ENCODE results near the gene SMIM41.
A peak's percentile ranks its signal among the peaks of the same experiment; 100 is the strongest.

The SMIM41 gene

DNA sequence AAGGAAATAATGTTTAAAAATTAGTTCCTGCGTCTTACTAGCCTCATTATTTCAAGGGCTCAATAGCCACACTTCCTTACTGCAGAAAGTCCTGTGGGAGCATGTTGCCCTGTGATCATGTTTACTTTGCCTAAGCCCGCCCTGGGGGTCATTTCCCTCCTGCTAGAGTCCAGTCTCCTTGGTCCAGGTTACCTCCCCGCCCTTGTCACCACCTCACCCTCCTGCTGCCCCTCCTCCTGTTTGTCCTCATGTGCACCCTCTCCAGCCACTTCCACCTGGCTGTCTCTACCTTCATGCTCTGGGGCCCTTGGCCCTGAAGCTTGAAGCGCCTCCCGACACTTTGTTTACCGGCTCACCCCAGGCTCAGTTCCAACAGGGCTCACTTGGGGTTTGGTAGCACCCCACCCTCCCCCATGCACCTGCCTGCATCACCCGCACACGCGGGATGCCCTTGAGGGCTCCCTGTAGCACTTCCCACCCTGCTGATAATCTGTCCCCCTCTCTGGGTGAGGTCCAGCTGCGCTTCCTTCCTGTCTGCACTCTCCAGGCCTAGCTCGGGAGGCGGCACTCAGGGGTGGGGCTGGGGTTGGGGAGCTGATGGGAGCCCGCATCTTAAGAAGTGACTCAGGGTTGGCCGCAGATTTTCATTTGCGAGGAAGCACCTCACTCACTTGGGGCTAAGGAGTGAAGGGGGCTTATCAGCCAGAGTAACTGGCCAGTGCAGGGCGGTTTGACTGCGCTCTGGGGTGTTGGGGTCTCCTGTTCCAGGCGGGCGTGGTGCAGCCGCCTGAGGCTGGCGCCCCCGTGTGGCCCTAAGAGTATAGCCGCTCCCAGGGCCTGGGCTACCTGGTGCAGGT, 40.1 kb downstream of the SMIM41 start:
- TF ChIP-seq, protein P1, sequence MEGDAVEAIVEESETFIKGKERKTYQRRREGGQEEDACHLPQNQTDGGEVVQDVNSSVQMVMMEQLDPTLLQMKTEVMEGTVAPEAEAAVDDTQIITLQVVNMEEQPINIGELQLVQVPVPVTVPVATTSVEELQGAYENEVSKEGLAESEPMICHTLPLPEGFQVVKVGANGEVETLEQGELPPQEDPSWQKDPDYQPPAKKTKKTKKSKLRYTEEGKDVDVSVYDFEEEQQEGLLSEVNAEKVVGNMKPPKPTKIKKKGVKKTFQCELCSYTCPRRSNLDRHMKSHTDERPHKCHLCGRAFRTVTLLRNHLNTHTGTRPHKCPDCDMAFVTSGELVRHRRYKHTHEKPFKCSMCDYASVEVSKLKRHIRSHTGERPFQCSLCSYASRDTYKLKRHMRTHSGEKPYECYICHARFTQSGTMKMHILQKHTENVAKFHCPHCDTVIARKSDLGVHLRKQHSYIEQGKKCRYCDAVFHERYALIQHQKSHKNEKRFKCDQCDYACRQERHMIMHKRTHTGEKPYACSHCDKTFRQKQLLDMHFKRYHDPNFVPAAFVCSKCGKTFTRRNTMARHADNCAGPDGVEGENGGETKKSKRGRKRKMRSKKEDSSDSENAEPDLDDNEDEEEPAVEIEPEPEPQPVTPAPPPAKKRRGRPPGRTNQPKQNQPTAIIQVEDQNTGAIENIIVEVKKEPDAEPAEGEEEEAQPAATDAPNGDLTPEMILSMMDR (IDR thresholded peaks at IDR 0.05; ENCODE audit: insufficient read depth, low read length, missing control alignments), result peak; percentile 73
- POLR2A ChIA-PET, result no interaction called here
- CTCF ChIA-PET, result interaction anchor here (0.7 to 5.6 kb wide), 21 partner anchors 9 to 127 kb away, joined by 3 to 155 read pairs (median 6); partner anchors contain the start of gene TAMALIN
- no peak overlapping the region for H3K4me3 ChIP-seq (ENCODE audit: low read depth, low read length)
- no peak for DNase-seq (ENCODE audit: low read depth, low spot score)

DNA sequence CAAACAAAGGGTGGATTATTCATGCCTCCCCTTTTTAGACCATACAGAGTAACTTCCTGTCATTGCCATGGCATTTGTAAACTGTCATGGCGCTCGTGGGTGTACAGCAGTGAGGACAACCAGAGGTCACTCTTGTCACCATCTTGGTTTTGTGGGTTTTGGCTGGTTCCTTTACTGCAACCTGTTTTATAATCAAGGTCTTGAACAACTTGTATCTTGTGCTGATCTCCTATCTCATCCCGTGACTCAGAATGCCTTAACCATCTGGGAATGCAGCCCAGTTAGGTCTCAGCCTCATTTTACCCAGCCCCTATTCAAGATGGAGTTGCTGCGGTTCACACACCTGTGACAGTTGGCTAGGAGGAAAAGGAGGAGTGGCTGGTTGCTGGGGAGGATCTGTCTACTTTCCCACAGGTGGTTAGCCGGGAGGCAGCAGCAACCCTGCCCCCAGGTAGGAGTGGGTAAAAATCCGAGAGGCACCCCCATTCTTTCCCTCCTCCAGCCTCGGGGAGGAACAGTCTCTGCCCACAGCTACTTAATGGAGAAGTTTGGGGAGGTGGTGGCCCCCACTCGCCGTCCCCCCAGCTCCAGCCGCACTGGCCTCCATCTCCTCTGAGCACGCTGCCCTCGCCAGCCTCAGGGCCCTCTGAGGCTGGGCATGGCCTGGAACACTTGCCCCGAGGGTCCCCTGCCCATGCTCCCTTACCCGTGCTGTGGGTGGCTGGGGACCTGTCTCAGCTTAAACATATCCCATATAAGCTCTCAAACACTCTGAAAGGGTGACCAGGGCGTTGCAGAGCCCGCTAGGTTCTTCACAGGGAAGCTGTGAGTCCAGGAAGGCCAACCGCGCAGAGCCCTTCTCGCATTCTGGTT, 41.7 kb downstream of the SMIM41 start:
- DNase-seq (ENCODE audit: low read depth, low spot score), result no peak
- TF ChIP-seq, protein P1 (IDR thresholded peaks at IDR 0.05; ENCODE audit: insufficient read depth, low read length, missing control alignments), result no peak
- ChIA-PET CTCF (interaction anchor here (0.6 to 12.8 kb wide), 22 partner anchors 14 to 758 kb away, joined by 3 to 387 read pairs (median 8); partner anchors contain the start of genes ATG101, NR4A1 and TAMALIN), POLR2A (no interaction called here)
- H3K4me3 ChIP-seq (ENCODE audit: low read depth, low read length), result no peak overlapping the region

- ChIA-PET CTCF (interaction anchor here (0.8 to 12.8 kb wide), 19 partner anchors 14 to 758 kb away, joined by 3 to 387 read pairs (median 7); partner anchors contain the start of genes ATG101 and TAMALIN), POLR2A (no interaction called here)
- TF ChIP-seq, protein P1 (IDR thresholded peaks at IDR 0.05; ENCODE audit: insufficient read depth, low read length, missing control alignments), result peak; percentile 84
Measured at GRCh38 chr12:52121824-52122539, 42.5 kb downstream of the SMIM41 start.

GRCh38 chr12:52122540-52122871, 43.0 kb downstream of the SMIM41 start:
- no peak overlapping the region for H3K4me3 ChIP-seq (ENCODE audit: low read depth, low read length)
- TF ChIP-seq, protein P1 (IDR thresholded peaks at IDR 0.05; ENCODE audit: insufficient read depth, low read length, missing control alignments), result no peak
- DNase-seq (ENCODE audit: low read depth, low spot score), result no peak
- ChIA-PET POLR2A (no interaction called here), CTCF (interaction anchor here (1.0 to 12.8 kb wide), 15 partner anchors 13 to 883 kb away, joined by 3 to 387 read pairs (median 9); partner anchors contain the start of genes ATG101 and TAMALIN)

More at GRCh38 chr12:52121824-52122539, 42.5 kb downstream of the SMIM41 start:
- DNase-seq (ENCODE audit: low read depth, low spot score), result no peak
- no peak overlapping the region for H3K4me3 ChIP-seq (ENCODE audit: low read depth, low read length)

DNA sequence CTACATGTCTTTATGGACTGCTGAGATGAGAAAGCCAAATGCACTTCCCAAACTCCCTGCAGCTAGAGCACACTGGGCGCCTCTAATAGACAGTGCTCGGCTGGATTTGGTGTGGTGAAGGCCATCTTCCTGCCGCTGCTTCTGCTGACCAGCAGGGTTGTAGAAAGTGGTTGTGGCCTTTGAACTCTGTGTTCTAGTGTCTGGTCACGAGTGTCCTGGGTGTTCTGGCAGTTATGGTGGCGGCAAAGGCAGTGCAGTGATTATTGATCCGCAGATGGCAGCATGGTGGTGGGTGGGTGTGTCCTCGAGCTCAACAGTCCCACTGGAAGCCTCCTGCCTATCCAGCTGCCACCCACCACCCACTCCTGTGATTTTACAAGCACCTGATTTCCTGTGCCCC, 43.4 kb downstream of the SMIM41 start:
- no peak for DNase-seq (ENCODE audit: low read depth, low spot score)
- ChIA-PET POLR2A (no interaction called here), CTCF (interaction anchor here (1.0 to 12.8 kb wide), 14 partner anchors 13 to 883 kb away, joined by 3 to 387 read pairs (median 8); partner anchors contain the start of genes ATG101 and TAMALIN)
- TF ChIP-seq, protein P1 (IDR thresholded peaks at IDR 0.05; ENCODE audit: insufficient read depth, low read length, missing control alignments), result no peak
- H3K4me3 ChIP-seq (ENCODE audit: low read depth, low read length), result no peak overlapping the region

Data from AG04449 (cell line).